KBM-7 (cell line): Measurements from ENCODE around the gene CAP2.

ENCODE experiments used
- DNase-seq: peaks from one replicate; pipeline ENCODE4 v3.0.0-alpha.2; 2015
- in situ Hi-C: fragments of 300-500 bp; cut with MboI; formaldehyde crosslinking; loops from 2 replicates; pipeline ENCODE4 v1.14.3; 2020; ENCODE audit warnings: low sequenced_read_pairs, low pct_unique_long_range_greater_than_20kb, mixed read lengths

Gene CAP2

DNA sequence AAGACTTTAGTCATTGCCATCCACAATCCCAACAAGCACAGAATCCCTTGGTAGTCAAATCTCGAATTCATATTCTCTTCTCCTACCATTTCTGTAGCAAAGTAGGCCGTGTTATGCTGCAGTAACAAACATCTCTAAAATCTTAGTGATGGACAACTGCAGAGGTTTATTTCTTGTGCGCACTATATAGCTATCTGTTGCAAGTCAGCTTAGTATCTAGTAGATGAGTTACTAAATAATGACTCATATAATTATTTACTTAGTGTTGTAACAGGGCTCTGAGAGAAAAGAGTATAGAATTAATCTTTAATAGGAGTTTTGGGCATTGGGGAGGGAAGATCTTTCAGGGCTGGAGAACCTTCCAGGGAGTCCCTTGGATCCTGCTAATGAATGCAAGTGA lies 73.3 kb downstream of the CAP2 start:
- DNase-seq = no peak

DNA sequence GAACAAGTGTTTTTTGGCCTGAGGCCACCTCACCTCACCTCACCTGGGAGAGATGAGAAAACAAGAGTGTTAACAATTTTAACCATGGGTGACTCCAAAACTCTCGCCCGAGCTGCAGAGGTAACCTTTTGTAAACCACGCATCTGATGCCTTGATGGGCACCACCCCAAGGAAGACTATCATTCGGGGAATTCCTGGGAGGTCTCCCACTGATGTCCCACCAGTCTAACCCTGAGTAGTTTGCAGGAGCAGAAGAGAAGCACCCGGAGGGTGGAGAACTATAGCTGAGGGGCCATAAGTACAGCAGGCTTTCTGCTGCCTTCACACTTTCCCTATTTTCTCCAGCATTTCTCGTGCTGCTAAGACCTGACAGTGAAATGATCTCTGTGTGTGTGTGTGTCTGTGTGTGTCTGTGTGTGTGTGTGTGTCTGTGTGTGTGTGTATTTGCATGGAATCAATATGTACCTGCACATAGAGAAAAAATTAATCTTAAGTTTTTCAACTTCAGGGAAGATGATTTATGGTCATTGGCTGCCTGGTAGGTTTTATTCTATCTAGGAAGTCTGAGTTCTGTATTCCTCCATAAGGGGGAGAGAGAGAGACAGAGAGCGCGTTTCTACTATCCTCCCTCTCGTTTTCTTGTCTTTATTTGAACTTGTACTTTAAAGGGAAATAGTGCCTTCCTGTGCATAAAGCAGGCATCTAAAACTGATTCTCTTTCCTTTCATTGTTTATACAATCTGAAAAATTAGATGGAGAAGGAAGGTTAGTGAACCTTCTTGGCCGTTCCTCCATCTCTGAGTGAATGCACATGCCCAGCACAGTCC lies 75.8 kb downstream of the CAP2 start:
- no peak for DNase-seq
- in situ Hi-C loops = no loop called here

More for the DNA sequence above, 73.3 kb downstream of the CAP2 start:
- in situ Hi-C loops = no loop called here

DNA sequence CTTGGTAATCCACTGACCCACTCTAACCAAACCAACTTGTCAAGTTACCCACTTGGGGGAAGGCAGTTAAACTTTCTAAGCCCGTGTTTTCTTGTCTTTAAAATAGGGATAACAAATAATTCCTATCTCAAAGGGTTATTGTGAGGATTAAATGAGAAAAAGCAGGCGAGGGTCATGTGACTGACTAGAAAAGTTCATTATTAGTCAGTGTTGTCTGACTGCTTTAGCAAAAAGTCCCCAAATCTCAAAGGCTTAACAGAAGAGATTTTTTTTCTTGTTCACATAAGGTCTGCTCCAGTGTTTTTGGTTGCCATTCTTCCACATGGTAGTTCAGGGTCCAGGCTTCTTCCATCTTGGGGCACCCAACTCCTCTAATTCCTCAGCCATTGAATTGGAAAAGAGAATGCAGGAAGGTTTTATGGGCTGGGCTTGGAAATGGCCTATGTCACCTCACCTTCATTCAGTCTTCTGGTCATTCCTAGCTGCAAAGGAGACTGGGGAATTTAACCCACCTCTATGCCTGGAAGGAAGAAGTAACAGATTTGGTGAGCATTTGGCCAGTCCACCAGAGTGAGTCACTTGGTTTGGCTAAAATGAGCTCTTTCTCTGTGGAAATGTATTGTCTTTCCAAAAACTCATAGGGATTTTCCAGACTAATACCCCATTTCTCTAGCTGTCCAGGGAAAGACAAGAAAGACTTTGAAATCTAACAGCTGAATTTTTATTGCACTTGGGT lies 77.0 kb downstream of the CAP2 start:
- in situ Hi-C loops = no loop called here

DNA sequence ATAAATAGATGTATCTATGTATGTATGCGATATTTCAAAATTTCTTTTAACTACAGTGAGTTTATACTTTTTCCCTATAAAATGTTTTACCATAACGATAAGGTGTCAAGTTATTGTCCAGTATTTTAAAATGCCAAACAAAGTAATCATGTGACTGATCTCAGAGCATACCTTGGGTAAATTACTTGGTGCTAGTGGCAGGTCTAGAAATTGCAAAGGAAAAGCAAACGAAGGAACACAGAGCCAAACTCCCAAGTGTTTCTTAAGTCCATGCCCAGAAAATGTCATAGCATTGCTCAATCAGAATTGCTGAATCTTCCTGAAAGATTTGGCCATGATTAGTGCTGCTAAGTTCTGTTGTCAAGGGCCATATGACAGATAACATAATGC lies 77.5 kb downstream of the CAP2 start:
- DNase-seq = no peak
- in situ Hi-C loops = no loop called here

More for the DNA sequence above, 77.0 kb downstream of the CAP2 start:
- no peak for DNase-seq

DNA sequence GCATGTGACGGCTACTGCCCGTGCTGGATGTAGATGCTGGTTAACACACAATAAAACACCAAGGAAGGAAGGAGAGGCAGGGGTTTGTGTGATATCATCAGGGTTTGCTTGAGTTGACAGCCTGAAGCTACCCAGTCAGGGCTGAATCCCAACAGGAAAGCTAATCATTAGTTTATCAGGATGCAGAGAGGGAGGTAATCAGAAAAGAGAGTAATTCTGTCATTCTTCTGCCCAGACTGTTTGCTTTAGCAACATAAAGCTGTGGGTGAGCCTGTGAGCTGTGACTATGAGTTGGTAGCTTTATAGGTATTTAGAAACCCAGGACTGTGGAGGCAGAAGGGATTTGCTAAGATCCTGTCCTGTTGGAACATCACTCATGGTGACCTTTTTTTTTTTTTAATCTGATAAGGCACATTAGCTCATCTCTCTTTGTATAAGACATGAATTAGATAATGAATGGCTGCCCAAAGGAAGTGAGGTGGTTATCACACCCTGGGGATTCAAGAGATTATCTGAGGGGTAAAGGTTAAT lies 79.3 kb downstream of the CAP2 start:
- no peak for DNase-seq
- in situ Hi-C loops = no loop called here

DNA sequence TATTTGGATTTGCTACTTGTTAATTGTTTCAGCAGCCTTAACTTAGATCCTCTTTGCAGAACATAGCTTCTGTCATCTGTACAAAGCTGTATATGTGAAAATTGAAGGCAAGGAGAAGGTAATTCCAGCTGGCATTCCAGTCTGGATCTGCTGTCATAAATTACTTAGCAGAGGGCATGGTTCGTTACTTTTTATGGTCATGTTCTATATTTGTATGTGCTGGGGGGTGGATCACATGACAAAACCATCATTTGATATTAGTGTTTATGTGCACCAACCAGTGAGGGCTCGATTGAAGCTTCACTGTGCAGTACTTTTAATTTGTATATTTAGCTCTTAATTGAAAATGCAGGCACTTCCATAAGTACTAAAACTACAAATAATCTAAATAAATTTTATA lies 80.2 kb downstream of the CAP2 start:
- in situ Hi-C loops = no loop called here
- no peak for DNase-seq

DNA sequence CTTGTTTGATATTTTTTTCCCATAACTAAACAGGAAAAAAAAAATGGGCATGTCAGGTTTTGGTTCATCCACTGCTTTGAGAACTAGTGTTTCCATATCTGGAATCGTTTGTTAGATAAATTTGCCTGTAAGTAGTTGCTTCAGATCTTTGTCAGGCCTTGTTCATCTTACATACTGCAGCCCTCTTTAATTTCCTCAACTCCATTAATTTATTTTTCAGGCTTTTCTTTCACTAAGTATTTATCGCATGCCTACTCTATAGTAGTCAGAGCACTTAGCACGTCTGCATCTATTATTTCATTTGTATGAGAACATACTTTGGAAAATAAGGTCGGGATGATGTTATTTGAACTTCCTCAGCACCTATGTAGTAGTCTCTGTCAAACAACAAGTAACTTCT lies 80.9 kb downstream of the CAP2 start:
- no peak for DNase-seq
- in situ Hi-C loops = no loop called here

DNA sequence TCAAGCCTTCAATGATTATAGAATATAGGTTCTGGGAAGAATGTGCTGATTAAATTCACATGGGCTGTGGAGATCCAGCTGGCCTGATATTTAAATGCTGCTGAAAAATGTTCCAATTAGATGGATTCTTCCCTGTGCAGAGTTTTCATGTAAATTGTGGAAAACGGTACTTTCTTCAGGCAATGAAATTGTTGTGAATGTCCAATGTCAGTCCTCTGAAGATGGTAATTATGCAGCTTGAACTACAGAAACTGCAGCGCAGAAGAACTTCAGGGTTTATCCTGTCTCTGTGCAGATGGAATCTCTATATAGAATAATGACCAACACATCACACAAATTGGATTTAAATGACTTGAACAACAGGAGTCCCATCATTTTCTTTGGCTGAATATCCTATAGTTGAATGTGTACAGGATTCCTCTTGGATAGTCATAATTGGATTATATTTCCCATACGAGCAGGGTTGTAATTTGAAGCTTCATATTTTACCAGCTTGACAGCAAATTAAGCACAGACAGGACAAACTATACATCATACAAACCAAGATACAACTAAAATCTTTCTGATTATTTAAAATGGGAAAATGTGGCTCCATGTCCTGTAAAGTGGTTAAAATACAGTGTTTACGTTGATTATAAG lies 82.3 kb downstream of the CAP2 start:
- in situ Hi-C loops = no loop called here
- no peak for DNase-seq

DNA sequence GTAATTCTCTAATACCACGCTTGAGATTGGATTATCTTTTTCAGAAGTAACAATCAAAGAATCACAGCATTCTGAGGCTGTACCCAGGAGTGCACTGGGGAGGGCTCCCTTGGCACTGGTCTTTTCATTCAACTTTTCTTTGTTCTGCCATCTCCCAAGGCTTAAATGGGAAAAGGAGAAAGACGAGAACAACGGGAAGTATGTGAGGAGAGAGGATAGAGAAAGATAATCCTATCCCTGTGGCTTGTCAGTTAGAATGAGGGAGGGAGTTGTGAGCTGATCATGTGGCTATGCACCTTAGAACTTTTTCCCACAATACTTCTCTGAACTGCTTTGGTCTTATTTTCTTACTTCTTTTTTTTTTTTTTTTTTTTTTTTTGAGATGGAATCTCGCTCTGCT lies 83.1 kb downstream of the CAP2 start:
- in situ Hi-C loops = no loop called here
- no peak for DNase-seq

DNA sequence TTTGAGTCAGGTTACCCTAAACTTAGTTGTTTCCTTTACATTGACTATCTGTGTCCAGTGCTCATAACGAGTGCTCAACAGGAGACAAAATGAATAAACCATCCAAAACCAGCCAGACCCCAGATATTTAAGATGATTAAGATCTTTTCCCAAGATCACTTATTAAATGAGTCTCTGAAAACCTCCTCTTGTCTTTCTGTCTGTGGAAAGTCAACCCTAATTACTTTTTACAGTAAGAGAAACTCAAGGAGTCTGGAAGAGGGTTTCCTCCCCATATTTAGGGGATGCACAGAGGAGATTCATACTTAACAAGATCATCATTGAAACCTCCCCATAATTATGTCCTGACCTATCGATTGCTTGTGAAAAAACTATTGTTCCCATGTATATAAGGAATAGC lies 84.0 kb downstream of the CAP2 start:
- DNase-seq = no peak
- in situ Hi-C loops = no loop called here

DNA sequence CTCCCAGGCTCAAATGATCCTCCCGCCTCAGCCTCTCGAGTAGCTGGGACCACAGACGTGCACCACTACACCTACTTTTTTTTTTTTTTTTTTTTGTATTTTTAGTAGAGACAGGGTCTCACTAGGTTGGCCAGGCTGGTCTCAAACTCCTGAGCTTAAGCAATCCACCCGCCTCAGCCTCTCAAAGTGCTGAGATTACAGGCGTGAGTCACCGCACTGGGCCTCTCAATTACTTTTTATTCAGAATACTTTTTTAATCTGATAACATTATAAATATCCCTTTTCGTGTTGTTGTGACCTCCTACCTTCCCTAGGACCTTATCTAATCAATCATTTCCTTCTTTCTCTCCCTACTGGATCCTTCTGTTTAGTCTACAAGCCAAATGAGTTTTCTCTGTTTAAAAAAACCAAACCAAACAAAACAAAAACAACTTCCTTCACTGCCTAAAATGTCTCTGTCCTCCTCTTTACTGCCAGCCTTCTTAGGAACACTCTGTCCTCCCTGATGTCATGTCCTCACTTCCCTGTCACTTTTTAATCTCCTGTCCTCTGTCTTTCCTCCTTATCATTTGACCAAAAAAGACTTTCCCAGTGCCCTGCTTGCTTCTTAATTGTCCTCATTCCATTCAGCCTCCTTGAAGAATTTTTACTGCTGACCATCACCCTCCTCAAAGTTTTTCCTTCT lies 85.0 kb downstream of the CAP2 start:
- in situ Hi-C loops = no loop called here
- no peak for DNase-seq

DNA sequence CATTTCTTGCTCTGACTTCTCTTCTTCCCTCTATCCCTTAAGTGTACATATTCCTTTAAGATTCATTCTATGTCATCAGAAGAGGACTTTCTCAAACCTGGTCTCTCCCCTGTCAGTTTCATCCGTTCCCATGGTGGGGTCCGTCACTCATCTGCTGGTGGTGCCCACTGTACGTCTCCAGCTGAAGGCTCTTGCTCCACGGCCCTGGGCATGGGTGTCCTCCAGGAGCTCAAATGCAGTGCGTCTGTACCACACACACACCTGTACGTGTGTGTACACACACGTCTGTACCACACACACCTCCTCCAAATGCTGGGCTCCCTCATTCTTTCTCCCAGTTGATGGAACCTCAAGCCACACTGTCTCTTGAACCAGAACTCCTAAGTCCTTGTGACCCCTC lies 85.6 kb downstream of the CAP2 start:
- no peak for DNase-seq
- in situ Hi-C loops = no loop called here

DNA sequence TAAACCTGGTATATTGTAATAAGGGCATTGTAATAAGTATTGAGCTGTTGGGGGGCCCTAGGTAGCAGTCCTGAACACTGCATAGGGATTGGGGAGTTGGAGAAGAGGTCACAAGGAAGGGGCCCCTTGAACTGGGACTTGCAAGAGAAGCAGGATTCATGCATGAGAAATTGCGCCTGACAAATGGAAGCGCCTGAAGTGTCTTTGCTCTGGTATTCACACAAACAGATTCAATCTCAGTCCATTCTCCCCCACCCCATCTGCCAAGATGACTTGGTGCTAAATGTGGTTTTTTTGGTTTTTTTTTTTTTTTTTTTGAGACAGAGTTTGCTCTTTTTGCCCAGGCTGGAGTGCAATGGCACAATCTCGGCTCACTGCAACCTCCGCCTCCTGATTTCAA lies 87.1 kb downstream of the CAP2 start:
- no peak for DNase-seq

DNA sequence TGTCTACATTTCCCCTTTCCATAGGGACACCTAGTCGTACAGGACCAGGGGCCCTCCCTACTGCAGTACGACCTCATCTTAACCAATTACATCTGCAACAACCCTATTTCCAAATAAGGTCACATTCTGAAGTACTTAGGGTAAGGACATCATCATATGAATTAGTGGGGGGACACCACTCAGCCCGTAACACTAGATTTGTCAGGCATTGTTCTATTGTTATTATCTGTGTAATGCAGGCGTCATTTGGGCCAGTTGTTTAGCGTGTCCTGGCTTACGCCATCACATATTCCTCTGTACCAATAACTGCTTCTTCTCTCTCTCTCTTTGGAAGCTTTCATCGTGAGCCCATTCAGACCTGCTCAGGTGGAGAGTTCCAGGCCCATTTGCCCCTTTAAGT lies 89.3 kb downstream of the CAP2 start:
- in situ Hi-C loops = no loop called here
- no peak for DNase-seq

More for the DNA sequence above, 87.1 kb downstream of the CAP2 start:
- in situ Hi-C loops = no loop called here

DNA sequence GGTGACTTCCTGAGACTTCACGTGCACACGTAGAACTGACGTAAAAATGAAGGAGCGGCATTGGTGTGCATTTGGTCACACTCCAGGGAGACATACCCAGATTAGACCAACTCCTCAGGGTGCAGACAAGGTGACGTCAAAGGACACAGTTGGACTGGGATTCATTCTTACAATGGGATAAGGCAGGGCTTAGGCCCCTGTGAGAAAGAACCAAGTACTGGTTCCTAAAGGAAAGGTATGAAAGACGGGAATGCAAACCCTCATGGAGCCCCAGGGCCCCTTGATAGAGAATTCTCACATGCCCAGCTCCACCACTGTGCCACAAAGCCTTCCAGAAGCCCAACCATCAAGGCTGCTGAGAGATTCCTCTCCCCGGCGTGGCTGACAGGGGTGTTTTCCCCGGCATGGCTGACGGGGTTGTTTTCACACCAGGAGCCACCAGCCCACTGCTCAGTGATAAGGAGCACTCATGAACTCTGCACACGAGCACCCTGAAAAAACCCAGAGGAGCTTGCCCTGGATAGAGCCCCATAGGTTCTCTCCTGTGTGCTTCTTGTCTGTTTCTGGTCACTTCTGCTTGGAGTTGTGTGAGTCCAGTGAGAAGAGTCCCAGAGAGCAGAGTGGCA lies 90.1 kb downstream of the CAP2 start:
- no peak for DNase-seq
- in situ Hi-C loops = no loop called here

DNA sequence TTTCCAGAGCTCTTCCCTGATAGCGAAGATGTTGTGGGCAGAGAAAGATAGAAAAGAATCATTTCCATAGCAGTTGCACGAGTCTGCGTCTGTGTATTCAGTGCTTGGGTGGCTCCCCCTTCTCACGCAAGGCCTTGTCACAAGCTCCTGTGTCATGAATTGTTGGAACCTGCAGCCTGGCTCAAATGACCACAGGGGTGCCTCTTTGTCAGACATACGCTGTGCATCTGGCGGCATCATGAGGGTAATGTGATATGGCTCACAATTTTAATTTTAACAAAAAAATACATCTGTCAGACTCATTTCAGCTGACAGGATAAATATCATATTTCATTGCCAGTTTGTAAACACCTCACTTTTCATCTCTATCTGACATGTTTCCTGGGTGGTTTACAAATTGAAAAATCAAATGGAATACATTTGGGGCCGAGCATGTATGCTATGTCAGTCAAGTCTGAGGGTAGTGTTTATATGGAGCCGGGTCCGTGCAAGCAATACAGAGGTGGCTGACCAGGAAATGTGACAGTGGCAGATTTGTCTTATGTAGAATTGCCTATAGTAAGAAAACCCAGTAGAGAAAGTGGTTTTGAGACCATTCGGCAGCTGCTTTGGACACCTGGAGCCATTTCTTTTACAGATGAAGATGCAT lies 90.9 kb downstream of the CAP2 start:
- no peak for DNase-seq
- in situ Hi-C loops = no loop called here

DNA sequence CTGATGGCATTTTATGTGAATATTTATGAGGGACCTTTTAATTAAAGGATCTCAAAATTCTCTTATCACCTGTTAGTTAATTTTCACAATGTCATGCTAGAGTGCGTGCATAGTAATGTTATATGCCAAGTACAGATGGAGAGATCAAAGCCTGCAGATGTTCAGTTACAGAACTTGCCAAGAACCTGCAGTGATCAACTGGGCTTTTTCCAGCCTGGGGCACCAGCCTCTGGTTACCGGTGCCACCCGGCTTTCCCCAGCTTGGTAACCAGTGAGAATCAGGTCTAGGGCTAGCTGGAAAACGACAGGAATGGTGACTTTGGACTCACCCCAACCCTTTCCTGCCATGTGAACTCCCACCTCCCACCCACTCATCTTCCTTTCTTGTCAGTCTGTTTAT lies 91.8 kb downstream of the CAP2 start:
- no peak for DNase-seq
- in situ Hi-C loops = no loop called here

DNA sequence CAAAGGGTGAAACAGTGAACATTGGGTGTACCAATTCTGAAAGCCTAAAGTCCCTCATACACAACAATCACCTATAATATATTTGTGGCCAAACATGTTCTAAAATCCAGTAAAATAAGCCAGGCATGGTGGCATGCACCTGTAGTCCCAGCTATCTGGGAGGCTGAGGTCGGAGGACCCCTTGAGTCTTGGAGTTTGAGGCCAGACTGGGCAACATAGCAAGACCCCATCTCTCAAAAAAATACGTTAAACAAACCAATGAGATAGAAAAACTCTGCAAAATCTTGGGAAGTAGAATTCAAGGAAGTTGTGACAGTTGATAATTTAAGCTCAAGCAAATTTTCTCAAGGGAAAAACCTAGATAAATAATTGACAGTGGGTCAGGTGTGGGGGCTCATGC lies 92.6 kb downstream of the CAP2 start:
- DNase-seq = no peak
- in situ Hi-C loops = no loop called here

DNA sequence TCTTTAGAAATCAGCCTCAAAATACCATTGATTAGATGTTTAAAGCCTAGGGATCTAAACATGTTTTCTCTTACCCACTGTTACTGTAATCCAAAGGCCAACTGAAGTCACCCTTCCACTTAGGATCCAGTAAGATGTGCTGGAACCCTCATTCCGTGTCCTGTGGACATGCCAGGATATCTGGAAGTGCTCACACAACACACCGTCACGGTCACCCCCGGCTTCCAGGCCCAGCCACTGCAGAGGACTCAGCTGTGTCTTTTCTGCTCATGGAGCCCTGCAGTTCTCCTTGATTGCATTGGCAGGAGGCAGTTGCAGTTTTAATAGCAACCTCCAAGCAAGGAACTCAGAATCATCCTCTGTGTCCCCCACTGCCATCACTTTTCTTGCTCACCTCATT lies 93.3 kb downstream of the CAP2 start:
- in situ Hi-C loops = no loop called here
- no peak for DNase-seq
